ENCODE measurements around the gene TPH1. TPM values are rescaled to one million over a fixed set of nuclear protein-coding genes. Genes with fewer than 3 reads are reported as not detected.
"Not testable (repeated sequence)": the region's sequence is repeated elsewhere in the genome, so short reads cannot be mapped to it uniquely, and the experiment has no call there.

Gene TPH1
- total RNA-seq, 1 donor from 2014 or later = 0.18 TPM

DNA sequence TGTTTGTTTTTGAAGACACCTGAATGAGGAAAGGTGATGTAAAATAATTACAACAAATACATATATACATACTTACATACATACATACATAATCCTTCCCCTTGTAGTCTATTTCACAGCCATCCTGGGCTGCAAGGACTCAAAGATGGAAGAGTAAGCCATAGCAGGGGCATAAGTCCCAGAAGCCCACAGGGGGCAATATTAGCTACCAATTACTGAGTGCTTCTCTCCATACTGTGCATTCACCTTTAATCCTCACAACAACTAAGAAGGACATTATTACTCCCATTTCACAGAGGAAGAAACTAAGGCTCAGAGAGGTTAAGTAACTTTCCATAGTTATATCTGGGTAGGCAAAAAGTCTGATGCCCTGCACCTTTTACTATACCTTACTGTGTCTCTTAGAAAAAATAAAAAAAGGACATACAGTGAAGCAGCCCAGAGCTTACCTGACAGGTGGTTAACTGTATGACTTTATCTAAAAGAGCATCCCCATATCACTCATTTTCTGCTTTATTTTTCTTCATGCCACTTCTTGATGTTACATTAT, 35.9 kb downstream of the TPH1 start:
- H3K27me3 ChIP-seq (ENCODE audit: low read depth) = no peaks in the 10 kb centered on the region
- intact Hi-C loops (cut with DNase I) = no loop called here
- no peaks in the 10 kb centered on the region for H3K9me3 ChIP-seq
- no peak for TF ChIP-seq CTCF (IDR thresholded peaks at IDR 0.05)
- ATAC-seq (no peak), DNase-seq (no peak)
- peaks cover 18% of the 10 kb centered on the region for H3K36me3 ChIP-seq
- no peak overlapping the region for H3K4me3 ChIP-seq
- peaks cover 7% of the 10 kb centered on the region for H3K4me1 ChIP-seq
- H3K27ac ChIP-seq = no peak overlapping the region

- no peak for TF ChIP-seq CTCF (IDR thresholded peaks at IDR 0.05)
- Histone ChIP-seq H3K27me3 (ENCODE audit: low read depth) (no peaks in the 10 kb centered on the region), H3K4me3 (no peak overlapping the region), H3K9me3 (no peaks in the 10 kb centered on the region), H3K27ac (no peak overlapping the region), H3K4me1 (no peaks in the 10 kb centered on the region), H3K36me3 (peaks cover 61% of the 10 kb centered on the region)
- intact Hi-C loops (cut with DNase I) = no loop called here
- ATAC-seq (no peak), DNase-seq (no peak)
Measured at GRCh38 chr11:18005376-18006129, 40.5 kb downstream of the TPH1 start.

- no peak for DNase-seq
- intact Hi-C loops (cut with DNase I) = no loop called here
- TF ChIP-seq CTCF (IDR thresholded peaks at IDR 0.05) = no peak
- Histone ChIP-seq H3K36me3 (peaks cover 74% of the 10 kb centered on the region), H3K9me3 (no peaks in the 10 kb centered on the region), H3K27me3 (ENCODE audit: low read depth) (no peaks in the 10 kb centered on the region), H3K4me1 (no peaks in the 10 kb centered on the region), H3K4me3 (no peak overlapping the region), H3K27ac (no peak overlapping the region)
- no peak for ATAC-seq
Measured at GRCh38 chr11:18001191-18001590, 44.9 kb downstream of the TPH1 start.

DNA sequence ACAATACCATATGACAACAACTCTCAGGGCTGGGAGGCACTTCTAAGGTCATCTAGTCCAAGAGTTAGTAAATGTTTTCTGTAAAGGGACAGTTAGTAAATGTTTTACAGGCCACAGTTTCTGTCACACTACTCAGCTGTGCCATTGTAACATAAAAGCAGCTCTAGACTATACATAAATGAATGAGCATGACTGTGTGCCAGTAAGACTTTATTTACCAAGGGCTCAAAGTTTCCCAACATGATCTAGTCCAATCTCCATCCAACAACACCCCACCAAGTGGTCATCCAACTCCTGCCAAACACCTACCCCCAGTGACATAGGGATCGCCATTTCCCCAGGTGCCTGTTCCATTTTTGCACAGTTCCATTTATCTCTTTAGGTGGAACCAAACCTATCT, 45.3 kb downstream of the TPH1 start:
- H3K9me3 ChIP-seq = no peaks in the 10 kb centered on the region
- H3K4me3 ChIP-seq = no peak overlapping the region
- H3K36me3 ChIP-seq = peaks cover 74% of the 10 kb centered on the region
- no peaks in the 10 kb centered on the region for H3K4me1 ChIP-seq
- no peak for ATAC-seq
- intact Hi-C loops (cut with DNase I) = no loop called here
- H3K27me3 ChIP-seq (ENCODE audit: low read depth) = no peaks in the 10 kb centered on the region
- no peak for TF ChIP-seq CTCF (IDR thresholded peaks at IDR 0.05)
- no peak for DNase-seq
- no peak overlapping the region for H3K27ac ChIP-seq

GRCh38 chr11:18000128-18000527, 45.9 kb downstream of the TPH1 start:
- H3K27me3 ChIP-seq (ENCODE audit: low read depth); H3K4me3 ChIP-seq; intact Hi-C loops (cut with DNase I); H3K27ac ChIP-seq; H3K4me1 ChIP-seq; ATAC-seq; H3K9me3 ChIP-seq; DNase-seq: not testable (repeated sequence)
- peaks cover 75% of the 10 kb centered on the region for H3K36me3 ChIP-seq

Other genes with a start within 250 kb of the TPH1 start
- gene SERGEF, start 33.2 kb downstream of the TPH1 start, total RNA-seq = 28.4 TPM
- gene SAAL1, start 59.8 kb upstream of the TPH1 start, total RNA-seq = 9.5 TPM
- gene MRGPRX3, start 86.3 kb upstream of the TPH1 start, total RNA-seq = not detected
- gene MRGPRX4, start 126.6 kb upstream of the TPH1 start, total RNA-seq = not detected
- 0.62 TPM for gene SAA4, start 190.5 kb upstream of the TPH1 start, total RNA-seq
- gene SAA2, start 202.4 kb upstream of the TPH1 start, total RNA-seq = 24.7 TPM
- 36.7 TPM for gene SAA1, start 220.0 kb upstream of the TPH1 start, total RNA-seq

Measured in lower lobe of right lung (tissue), 2 donors.